RPMI8226 (cell line): ENCODE results near the gene NFASC.

ENCODE experiments used
- DNase-seq: peaks from one replicate; pipeline ENCODE4 v3.0.0-alpha.2; 2015

Gene NFASC

GRCh38 chr1:204930155-204930523, 59.5 kb downstream of the NFASC start:
- no peak for DNase-seq

GRCh38 chr1:204931313-204931712, 60.7 kb downstream of the NFASC start:
- DNase-seq, result no peak

GRCh38 chr1:204931768-204932572, 61.3 kb downstream of the NFASC start:
- DNase-seq, result no peak

- no peak for DNase-seq
These were observed 61.9 kb downstream of the NFASC start for GRCh38 chr1:204932573-204932909.

GRCh38 chr1:204935155-204935554, 64.5 kb downstream of the NFASC start:
- DNase-seq, result no peak

- DNase-seq, result no peak
These were observed 66.1 kb downstream of the NFASC start for GRCh38 chr1:204936765-204937164.

GRCh38 chr1:204937901-204938300, 67.2 kb downstream of the NFASC start:
- DNase-seq, result no peak

GRCh38 chr1:204940591-204940990, 69.9 kb downstream of the NFASC start:
- no peak for DNase-seq

GRCh38 chr1:204941421-204942338, 71.0 kb downstream of the NFASC start:
- DNase-seq, result peak; percentile 69

GRCh38 chr1:204943495-204943894, 72.8 kb downstream of the NFASC start:
- DNase-seq, result no peak

- no peak for DNase-seq
These were observed 74.0 kb downstream of the NFASC start for GRCh38 chr1:204944662-204945061.

- no peak for DNase-seq
These were observed 74.9 kb downstream of the NFASC start for GRCh38 chr1:204945565-204945977.

GRCh38 chr1:204946640-204947039, 76.0 kb downstream of the NFASC start:
- DNase-seq, result no peak

GRCh38 chr1:204947338-204947737, 76.7 kb downstream of the NFASC start:
- no peak for DNase-seq

GRCh38 chr1:204947747-204948146, 77.1 kb downstream of the NFASC start:
- DNase-seq, result no peak

- no peak for DNase-seq
These were observed 79.8 kb downstream of the NFASC start for GRCh38 chr1:204950353-204951001.

GRCh38 chr1:204958317-204959307, 88.0 kb downstream of the NFASC start:
- DNase-seq, result no peak

GRCh38 chr1:204959374-204959773, 88.7 kb downstream of the NFASC start:
- DNase-seq, result no peak

- DNase-seq, result no peak
These were observed 89.2 kb downstream of the NFASC start for GRCh38 chr1:204959836-204960235.

- DNase-seq, result no peak
These were observed 89.9 kb downstream of the NFASC start for GRCh38 chr1:204960306-204961125.

GRCh38 chr1:204961765-204962419, 91.2 kb downstream of the NFASC start:
- peak; percentile 24 for DNase-seq
